Measurements from ENCODE around the gene PERM1.

- TF ChIP-seq CTCF (IDR thresholded peaks at IDR 0.05; ENCODE audit: insufficient read depth, low read length, poor library complexity, severe bottlenecking) (no peak), EZH2phosphoT487 (conservative IDR thresholded peaks at IDR 0.05; ENCODE audit: low read length) (no peak)
These were observed 19.3 kb downstream of the PERM1 start for GRCh38 chr1:962381-963300.

All from SU-DHL-6 (cell line).